HG03460 (cell line): ENCODE data around the gene POLR3B.
"Not testable (repeated sequence)": the region's sequence is repeated elsewhere in the genome, so short reads cannot be mapped to it uniquely, and the experiment has no call there.

Experiments used
- ATAC-seq: cut with Tn5 transposase; IDR thresholded peaks from one replicate; pipeline ENCODE4 v1.9.1; 2021; ENCODE audit not compliant: unreplicated experiment

Gene POLR3B

DNA sequence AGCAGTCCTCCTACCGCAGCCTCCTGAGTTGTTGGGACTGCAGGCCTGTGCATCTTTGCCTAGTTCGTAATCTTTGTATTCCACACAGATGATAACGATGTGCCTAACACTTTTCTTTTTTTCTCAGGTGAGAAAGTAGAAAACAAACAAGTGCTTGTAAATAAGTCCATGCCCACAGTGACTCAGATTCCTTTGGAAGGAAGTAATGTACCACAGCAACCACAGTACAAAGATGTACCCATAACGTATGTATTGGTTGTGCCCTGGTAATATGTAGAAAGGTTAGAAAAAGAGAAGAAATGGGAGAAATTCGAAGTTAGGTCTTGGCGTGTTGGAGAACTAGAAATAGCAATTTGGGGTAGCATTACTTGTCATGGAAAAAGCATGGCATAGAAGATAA is 101.6 kb downstream of the POLR3B start:
- ATAC-seq, result no peak

DNA sequence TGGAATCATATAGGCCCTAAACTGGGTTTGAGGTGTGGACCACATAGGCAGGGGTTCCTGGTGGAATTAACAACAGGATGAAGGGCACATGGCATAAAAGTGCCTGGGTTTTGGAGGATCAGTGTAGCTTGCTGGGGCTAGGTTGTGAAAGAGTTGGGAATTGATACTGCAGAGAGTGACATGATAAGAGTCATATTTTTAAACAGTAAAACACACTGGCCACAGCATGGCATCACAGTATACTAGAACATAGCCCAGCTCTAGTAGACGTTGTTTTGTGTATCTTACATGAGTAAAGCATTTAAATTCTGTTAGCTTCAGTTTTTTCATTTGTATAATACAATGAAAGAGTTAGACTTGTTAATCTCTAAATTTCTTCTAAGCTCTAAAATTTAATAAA is 102.0 kb downstream of the POLR3B start:
- no peak for ATAC-seq

DNA sequence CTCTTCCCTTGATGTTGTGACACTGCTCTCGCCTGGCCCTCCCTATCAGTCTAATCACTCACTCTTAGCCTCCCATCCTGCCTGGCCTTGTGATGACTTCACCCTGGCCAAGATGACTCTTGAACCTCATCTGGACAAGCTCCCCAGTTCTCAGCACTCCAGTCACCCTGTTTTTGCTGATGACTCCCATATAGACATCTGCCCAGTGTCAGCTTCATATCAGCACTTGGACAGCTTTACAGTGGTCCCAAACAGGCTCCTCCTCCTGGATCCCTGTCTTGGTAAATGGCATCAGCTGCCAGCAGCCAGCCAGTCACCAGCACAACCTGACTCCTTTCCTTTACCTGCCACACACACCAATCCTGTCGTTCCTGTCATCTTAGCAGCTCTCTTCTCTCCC is 104.2 kb downstream of the POLR3B start:
- ATAC-seq, result no peak

DNA sequence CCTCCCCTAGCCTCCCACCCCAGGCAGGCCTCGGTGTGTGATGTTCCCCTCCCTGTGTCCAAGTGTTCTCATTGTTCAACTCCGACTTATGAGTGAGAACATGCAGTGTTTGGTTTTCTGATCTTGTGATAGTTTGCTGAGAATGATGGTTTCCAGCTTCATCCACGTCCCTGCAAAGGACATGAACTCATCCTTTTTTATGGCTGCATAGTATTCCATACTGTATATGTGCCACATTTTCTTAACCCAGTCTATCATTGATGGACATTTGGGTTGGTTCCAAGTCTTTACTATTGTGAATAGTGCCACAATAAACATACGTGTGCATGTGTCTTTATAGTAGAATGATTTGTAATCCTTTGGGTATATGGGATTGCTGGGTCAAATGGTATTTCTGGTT is 108.1 kb downstream of the POLR3B start:
- ATAC-seq, result not testable (repeated sequence)

DNA sequence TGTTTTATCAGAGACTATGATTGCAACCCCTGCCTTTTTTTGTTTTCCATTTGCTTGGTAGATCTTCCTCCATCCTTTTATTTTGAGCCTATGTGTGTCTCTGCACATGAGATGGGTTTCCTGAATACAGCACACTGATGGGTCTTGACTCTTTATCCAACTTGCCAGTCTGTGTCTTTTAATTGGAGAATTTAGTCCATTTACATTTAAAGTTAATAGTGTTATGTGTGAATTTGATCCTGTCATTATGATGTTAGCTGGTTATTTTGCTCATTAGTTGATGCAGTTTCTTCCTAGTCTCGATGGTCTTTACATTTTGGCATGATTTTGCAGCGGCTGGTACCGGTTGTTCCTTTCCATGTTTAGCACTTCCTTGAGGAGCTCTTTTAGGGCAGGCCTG is 118.1 kb downstream of the POLR3B start:
- ATAC-seq, result not testable (repeated sequence)

DNA sequence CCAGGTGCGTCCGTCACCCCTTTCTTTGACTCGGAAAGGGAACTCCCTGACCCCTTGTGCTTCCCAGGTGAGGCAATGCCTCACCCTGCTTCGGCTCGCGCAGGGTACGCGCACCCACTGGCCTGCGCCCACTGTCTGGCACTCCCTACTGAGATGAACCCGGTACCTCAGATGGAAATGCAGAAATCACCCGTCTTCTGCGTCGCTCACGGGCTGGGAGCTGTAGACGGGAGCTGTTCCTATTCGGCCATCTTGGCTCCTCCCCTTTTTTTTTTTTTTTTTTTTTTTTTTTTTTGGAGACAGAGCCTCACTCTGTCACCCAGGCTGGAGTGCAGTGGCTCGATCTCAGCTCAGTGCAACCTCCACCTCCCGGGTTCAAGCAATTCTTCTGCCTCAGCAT is 120.1 kb downstream of the POLR3B start:
- not testable (repeated sequence) for ATAC-seq

DNA sequence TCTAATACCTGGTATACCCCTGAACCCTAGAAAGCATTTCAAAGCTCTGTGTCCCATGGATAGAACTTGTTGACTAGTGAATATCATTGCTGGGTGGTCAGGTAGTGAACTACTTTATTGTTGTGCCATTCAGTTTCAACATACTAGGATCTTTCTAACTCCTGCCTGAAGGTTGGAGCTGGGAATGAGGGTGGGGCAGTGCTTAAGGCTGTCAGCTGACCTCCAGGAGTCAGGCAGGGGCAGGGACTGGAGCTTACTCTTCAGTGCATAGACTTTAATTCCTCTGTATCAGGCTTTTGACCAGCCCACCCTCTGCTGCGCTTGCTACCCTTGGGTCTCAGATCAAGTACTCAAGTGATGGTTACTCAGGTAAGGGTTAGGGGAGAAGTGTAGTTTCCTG is 122.7 kb downstream of the POLR3B start:
- ATAC-seq, result no peak

DNA sequence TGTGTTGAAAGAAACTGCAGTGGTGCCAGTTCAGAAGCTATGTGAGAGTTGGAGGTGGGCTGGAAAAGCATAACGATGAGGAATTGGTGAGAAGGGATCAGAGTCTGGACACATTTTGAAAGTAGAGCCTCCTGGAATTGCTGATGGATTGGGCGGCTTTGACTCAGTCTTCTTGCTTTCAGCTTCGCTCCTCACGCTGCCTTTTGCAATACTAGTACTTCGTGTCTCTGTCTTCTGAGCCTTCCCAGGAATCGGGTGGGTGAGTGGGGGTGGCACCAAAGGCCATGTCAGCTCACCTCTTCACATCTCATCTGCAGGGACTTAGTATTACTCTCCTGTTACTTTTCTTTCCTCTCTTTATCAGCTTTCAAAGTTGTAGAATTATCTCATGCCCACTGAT is 123.7 kb downstream of the POLR3B start:
- no peak for ATAC-seq

DNA sequence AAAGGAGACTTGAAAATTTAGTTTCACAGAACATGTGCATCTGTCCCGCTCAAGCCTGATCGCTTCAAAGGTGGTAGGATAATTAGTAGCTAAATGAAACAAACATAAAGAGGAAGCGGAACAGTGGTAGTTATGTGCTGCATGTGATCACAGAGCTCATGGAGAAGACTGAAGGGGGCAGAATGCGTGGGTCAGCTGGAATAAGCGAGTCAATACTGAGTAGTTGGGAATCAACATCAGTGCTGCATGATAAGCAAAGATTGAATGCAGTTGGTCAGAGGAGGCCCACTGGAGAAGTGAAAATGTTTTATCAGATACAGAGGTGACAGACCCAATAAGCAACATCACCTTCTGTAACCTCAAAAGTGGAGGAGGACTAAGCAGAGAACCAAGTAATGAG is 130.1 kb downstream of the POLR3B start:
- ATAC-seq, result no peak

DNA sequence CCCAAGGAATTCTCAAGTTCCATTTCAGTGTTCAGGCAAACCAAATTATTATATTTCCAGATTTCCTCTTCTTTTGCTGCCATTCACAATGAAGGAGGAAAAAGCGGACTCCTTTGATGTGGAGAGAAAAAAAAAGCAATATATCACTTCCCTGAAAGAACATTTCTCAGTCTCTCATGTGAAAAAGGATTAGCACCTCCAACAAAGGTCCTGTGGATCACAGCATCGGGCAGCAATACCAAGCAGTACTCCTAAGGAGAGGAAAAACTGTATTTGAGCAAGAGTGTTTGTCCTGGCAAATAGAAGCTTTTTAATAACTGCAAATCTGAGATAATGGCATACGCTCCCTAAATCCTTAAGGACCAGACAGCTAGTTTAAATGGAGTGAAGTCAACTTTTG is 131.3 kb downstream of the POLR3B start:
- no peak for ATAC-seq

DNA sequence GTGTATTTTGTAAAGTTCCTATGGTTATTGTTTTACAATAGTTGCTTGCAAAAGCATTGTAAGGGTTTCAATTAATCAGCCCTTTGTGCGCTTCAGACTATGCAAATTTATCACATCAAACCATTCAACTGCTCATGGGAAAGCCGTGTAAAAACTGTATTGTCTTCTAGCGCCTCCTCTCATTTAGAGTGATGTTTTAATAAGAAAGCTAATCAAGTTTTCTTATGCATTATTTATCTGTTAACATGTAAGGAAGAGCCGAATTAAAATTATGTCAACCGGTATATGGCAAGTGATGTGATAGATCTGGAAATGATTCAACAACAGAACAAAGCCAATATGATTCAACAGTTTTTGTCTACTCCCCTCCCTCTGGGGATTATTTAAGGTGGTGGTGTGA is 132.7 kb downstream of the POLR3B start:
- ATAC-seq, result no peak

DNA sequence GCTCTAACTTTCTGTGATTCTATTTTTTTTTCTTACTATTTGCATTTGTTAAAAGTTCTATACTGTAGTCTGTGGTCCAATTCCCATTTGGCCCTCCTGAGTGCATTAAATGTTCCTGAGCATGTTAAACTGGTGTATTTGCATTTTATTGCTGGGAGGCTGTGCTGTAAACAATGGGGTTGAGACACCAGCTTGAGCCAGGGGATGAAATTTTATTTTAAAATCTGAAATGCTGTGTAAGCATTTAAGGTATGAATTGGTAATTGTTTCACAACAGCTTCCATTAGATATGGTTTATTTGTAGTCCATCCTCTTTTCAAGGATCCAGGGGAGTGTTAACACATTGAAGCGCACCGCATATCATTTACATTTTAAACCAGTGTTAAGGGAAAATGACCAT is 135.3 kb downstream of the POLR3B start:
- ATAC-seq, result no peak

DNA sequence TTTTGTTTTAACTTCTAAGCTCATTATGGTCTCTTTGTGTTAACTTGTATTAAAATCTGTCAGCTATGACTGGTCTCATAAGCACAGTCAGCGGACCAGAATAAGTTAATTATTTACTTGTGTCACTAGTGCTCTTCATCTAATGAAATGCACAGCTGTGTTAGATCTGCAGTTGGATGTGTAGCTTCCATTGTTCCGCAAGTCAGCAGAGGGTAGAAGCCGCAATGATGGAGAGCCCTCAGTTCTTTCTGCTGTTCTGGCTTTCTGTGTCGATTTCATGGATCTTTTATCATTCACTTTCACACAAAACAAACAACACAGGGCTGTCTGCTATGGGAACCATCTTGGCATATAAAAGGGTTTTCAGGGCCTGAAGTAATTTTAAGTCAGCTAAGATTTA is 136.0 kb downstream of the POLR3B start:
- no peak for ATAC-seq

DNA sequence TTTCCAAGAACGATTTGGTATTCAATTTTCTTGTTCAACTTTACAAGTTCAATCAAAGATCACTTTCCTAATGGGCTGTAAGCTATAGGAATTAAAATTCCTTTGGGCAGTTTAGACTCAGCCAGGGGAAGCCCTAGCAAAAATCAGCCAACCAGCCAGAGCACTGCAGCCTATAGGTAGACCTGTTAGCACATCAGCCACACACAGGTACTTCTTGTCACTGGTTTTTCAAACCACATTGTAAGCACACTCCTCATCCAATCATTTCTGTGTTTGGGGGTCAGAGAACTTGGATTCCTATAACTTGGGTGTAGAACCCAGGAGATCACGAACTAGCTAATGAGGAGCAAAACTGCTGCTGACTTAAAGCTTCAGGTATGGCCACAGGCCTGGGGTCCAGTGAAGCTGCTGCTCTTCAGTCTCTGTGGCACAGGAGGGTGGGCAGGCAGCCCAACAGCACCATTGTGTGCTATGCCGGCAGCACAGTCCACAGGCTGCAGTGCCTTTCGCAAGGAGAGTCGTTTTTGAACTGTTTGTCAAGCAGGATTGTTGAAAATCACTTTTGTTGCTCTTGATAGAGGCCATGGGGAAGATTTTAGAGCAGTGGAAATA is 137.9 kb downstream of the POLR3B start:
- ATAC-seq, result no peak

DNA sequence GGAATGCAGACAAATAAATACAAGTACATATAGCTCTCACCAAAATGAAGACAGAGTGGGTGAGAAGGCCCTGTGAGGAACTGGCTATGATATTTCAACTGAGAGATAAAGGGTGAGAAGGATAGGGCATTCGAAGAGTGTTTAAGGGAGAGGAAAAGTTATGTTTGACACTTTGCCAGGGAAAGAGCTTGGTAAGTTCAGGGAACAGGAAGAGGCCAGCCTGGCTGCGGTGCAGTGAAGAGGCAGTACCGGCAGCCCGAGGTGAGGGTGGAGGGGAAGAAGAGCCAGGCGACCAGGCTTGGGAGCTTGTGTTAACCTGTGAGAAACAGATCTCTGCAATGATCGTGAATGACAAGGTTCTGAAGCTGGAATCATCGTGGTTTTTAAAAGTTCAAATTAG is 140.5 kb downstream of the POLR3B start:
- ATAC-seq, result no peak

DNA sequence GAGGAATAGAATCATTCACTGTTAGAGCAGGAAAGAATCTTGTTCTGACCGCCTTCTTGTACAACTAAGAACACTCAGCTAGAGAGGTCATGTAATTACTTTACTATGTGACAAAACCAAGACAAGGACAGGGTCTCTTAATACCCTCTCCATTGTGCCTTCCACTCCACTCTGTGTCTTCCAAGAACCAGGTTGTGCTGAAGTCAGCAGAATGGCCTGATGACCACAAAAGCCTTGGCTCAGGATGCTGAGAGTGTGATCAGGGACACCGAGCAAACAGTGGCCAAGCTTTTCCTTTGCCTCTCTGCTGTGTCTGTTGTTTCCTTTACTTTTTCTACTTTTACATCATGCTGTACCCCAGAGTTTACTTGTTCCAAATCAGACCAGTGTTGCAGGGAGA is 142.1 kb downstream of the POLR3B start:
- no peak for ATAC-seq

DNA sequence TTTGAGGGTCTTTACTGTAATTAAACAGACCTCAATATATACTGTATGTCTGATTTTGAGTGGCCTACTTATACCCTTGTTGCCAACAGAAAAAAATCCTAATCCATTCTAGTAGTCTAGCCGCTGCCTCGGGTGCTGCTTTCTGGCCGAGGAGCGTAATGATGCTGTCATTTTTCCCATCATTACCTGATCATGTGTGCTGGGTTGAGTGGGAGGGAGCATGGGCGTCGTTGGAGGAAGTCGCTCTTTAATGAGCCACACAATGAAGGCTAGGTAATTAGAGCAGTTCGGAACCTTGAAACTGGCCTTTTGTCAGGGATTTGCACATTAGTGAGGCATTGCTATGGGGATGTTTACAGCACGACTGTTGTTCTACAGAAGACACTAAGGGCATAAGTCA is 149.1 kb downstream of the POLR3B start:
- ATAC-seq, result no peak

DNA sequence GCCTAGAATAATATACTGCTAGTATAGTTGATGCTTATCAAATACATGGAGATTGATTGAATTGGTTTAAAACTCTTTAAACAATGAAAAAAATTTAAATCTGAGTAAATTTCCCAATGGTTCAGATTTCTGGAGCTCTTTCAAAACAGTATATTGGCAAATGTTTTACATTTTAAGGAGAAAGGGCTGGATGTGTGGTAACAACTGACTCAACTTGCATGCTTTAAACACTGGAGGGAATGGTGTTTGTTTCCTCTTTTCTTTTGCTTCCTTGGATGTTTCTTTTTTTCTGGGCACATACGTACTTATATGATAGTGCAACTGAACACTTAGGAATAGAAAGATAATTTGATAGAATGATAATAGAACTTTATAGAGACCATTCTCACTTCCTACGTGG is 151.4 kb downstream of the POLR3B start:
- no peak for ATAC-seq

DNA sequence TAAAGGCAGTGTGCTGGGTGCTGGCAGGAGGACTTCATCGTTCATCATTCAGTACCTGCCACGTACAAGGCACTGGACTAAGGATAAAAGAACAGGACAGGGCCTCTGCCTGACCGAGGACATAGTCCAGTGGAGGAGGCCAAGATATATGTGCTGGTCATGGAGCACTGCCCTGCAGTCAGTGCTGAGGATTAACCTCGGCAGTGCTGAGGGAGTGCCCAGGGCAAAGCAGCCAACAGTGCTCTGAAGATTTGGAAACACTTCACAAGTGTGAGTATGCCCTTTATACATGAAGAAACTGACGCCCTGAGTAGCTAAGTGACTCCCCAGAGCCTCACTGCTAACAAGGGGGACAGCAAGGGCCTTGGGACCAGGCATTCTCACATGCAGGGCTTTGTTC is 153.8 kb downstream of the POLR3B start:
- no peak for ATAC-seq

DNA sequence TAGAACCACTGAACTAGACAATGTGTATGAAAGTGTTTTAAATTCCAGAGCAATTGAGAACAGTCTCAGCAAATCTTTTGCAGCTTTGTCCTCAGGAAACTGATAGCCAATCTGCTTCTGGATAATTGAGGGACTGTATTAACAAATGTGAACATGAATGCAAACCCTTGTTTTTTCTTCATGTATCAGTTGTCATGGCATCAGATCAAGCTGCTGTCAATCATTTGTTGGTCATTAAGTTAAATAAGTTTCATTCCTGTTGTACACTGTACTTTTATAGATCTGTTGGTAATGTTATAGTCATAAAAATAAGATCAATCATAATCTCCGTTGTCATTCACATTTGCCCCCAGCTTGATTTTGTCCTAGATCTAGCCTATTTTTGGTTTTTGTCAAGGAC is 159.8 kb downstream of the POLR3B start:
- no peak for ATAC-seq

DNA sequence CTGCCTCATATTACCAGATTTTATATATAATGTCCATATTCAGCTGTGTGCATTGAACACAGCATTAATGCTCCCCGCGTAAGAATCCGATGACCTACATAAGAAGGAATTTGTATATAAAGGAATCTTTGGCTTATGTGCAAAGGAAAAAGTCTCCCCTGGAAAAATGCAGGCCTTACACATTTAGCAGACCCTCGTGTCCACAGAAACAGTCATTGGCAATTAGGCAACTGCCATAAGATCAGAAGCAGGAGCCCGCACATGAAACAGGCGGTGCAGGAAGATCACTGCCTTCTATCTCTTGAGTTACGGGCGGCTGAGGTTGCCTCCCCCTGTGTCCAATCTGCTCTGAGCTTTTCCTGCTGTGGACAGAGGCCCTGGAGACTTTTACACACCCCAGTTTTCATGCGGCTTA is 162.1 kb downstream of the POLR3B start:
- ATAC-seq, result no peak

DNA sequence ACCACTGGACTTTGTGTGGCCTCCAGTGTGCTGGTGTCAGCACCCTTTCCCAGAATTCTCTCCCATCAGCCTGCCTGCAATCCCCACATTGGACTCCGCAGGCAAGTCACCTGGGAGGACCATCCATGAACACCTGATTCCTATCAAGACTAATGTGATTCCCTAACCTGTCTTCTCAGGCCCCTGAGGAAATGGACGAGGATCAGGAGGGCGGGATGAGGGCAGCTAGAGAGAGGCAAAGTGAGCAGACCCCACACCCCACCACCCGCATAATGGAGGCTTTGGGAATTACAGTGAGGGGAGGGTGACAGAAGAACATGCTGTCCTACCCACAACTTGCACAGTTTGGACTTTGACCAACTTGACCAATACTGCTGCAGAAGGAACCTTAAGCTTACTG is 164.4 kb downstream of the POLR3B start:
- ATAC-seq, result no peak

DNA sequence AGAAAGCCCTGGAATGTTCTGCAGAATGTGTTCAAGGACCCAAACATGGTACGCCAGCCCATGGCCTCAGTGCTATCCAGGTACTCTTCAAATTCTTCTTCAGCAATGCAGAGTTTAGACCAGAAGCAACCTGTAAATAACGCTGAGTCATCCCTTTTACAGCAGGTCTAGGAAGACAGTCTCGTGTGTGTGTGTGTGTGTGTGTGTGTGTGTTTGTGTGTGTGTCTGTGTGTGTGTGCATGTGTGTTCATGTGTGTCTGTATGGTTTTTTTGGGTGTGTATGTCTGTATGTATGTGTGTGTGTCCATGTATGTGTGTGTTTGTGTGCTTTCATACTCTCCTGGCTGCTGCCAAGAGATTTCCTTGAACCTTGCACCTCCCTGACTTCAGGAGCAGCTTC is 165.2 kb downstream of the POLR3B start:
- no peak for ATAC-seq

DNA sequence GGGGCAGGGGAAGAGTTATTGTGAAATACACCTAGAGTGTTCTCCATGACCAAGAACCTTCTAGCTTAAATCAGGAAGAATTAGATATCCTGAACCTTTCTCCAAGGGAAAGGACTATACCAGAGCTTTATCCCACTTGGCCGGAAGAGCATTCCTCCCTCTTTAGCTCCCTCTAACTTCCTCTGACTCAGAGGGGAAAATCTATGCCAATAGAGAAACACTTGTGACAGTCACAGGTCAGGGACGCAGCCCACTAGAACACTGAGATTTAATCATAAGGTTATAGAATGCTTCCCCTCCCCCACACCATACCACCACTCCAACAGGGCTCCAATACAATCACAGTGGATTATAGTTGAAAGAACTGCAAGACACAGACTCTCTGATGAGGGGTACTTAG is 169.8 kb downstream of the POLR3B start:
- no peak for ATAC-seq
